CD4-positive, alpha-beta T cell treated with Interleukin-15 for 1 hour (primary cell): Measurements from ENCODE around the gene UBE3B.
A peak's percentile ranks its signal among the peaks of the same experiment; 100 is the strongest.

Experiments used
- DNase-seq: peaks from one replicate; pipeline ENCODE4 v3.0.0-alpha.2; 2020

The UBE3B gene

DNA sequence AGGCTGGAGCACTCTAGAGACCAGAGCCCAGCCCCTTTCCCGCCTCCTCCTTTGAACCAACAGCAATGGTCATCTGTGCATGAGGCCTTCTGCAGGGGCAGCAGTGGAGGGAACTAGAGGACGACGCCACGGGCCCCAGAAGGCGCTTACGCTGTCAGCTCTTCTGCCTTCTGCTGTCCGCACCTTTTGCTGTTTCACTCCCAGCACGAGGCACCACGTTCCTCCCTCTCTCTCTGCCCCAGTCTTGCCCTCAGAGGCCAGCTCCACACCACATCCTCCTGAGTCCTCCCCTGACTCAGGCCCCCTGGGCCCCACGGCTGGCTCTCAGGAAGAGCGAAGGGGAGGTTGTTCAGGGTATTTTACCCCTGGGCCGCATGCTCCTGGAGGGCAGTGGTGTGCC is 80.4 kb downstream of the UBE3B start:
- no peak for DNase-seq

DNA sequence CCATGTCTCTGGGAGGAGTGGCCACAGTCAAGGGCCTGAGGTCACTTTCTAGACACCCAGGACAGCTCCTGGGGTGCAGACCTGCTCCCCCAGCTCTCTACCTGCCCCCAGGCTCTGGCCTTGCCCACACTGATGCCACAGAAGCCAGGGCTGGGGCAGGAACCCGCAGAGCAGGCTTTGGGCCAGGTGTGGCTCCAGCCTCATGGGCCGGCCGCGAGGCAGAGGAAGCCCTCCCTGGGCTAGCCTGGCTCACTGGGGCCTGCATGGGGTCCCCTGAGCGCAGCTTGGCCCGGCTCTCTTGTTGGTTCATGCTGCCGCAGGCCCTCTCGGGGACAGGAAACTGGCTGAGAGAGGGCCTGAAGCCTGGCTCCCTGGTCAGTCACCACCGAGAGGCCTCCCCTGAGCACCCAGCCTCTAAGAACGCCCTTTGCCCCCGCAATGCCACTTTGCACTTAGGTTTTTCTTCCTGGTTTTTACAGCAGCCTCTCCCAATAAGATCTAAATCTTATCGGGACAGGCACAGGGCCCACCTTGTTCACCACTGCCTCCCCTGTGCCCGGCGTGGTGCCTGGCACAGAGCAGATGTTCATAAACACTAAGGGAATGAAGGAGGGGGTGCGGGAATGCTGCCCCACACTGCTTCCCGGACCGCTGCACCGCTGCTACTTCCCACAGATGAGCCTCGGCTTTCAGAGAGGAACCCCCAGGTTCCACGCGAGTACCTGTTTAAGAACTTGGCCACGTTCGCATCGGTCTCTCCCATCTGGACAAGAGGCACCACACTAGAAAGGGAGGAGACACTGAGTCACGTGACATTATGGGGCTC is 81.2 kb downstream of the UBE3B start:
- DNase-seq, result no peak

DNA sequence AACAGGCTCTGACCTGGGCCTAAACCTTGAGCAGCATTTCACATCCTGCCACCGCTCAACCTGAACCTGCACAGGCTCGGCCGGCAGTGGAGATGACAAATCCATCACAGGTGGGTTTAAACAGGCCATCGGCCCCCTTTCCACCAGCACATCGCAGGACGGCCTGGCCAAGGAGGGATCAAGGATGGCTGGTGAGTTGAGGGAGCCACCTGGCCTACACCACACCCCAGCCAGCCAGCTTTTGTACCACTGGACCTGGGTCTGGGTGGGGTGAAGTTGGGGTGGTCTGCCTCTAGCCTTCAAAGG is 81.7 kb downstream of the UBE3B start:
- DNase-seq, result no peak

DNA sequence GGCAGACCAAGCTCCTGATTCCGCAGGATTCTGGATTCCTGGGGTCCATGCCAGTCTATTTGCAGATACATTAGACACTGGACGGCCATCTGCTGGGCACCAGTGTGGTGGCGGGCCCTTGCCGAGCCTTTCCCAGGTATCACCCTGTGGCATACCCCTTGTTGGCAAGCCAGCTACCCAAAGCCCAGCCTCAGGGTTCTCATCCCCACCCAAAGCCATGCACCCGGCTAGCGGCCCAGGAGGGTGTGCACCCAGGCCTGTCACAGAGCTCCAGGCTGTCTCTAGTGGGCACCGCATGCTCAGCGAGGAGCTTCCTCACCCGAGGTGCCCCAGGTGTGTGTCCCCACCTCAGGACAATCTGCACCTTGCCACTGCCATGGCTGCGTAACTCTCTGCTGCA is 82.2 kb downstream of the UBE3B start:
- DNase-seq, result no peak

DNA sequence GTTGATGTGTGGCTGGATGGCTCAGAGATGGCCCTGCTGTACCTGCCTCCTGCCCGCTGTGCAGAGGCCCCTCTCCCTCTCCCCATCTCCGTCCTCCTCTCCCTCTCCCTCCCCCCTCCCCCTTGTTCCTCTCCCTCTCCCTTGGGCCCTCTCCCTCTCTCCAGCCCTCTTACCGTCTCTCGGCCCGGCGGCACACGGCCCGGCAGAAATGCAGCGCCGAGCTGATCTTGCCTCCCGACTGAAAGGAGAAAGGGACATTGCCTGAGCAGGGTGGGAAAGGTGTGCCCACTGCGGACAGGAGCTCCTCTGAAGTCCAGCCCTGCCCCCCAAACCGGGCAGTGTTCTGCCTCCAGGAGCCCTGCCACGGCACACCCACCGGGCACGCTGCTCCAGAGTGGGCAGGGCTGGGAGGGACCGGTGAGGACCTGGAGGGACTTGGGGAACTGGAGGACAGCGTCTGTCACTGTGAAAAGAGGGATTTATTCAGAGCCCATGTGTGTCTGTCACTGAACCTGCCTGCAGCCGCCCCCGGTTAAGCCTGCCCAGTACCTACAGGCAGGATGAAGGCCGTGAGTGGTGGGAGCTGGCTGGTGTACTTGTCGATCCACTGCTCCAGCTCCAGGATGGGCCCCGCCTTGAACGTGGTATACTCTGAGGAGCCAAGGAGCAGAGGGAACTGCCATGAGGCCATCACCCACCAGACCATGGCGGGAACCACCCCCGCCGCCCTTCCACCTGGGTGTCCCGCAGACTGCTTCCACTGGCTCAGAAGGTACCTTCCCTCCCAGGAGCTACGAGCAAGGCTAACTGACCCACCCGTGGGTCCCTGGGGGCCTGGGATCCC is 83.7 kb downstream of the UBE3B start:
- no peak for DNase-seq

DNA sequence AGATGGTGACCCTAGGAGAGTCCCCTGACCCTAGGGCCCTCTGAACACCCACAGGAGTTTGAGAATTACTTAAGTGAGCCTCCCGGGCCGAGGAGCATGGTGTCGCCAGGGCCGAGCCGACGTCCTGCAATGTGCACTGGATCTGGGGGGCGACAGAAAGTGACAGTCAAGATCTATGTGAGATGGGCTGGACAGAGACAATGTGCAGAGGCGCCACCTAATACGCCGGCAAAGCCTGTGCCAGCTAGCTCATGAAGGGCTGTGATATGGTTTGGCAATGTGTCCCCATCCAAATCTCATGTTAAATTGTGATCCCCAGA is 84.2 kb downstream of the UBE3B start:
- no peak for DNase-seq

DNA sequence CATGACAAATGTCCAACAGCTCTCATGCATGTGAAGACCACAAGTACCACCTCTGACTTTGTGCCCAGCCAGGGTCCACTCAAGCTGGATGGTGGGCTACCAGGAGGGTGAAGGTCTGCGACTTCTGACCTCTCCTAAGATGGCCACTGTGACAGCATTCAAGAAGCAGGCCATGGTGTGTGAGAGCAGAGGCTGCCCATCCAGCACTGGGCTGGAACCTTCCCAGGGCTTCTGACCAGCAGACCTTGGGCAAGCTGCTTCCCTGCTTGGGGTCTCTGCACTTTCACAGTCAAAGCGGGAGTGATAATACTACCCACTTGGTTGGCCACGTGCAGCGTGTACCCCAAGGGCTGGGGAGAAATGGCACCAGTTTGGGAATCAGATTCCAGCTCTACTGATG is 85.4 kb downstream of the UBE3B start:
- DNase-seq, result no peak

DNA sequence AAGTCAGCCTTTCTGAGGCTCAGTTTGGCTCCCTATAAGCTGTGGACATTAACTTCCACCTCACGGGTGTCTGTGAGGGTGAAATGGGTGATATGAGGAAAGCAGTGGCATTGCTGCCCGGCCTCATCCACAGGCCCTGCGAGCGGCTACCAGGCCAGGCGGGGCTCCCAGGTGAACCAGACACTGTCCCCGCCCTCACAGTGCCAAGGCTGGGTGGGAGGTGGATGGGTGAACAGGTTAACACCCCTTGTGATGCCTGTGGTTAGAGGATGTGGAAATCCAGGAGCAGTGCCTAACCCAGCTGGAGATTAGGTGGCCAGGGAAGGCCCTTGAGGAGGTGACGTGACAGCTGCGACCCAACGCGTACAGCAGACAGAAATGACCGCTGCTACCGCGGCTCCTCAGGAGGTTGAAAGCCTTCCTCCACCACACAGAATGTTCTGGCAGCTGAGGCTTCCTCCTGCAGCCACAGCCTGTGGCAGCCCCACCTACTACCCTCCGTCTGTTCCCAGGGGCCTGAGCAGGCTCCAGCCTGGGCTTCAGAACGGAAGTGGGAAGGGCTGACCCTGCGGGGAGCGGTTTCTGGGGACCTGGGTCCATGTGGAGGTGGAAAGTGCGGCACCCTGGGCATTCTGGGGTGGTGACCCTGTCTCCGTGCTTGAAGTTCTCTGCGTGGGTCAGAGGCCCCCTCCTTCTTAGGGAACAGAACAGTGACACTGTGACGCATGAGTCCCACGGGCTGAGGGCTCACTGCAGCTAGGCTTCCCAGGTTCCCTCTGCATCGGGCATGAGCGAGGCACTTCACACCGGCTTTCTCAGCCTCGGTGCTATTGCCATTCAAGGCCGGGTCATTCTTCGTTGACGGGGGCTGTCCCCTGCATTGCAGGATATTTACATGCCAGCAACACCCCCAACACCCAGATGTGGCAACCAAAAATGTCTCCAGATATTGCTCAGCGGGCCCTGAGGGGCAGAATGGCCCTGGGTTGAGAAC is 86.2 kb downstream of the UBE3B start:
- no peak for DNase-seq

DNA sequence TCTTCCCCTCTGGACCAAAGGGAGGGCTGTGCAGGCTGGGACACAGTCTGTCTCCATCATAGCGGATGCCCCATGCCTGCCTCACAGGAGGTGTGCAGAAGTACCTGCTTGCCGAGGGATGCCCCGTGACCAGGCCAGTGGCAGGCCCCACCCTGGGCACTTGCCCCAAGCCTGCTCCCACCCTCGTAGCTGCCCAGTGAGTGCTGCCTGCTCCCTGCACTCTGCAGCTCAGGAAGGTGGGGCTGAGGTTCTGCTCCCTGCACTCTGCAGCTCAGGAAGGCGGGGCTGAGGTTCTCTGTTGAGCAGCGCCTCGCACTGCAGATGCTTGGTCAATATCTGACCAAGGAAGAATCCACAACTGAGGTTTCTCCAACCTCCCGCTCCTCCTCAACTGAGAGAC is 89.0 kb downstream of the UBE3B start:
- no peak for DNase-seq

DNA sequence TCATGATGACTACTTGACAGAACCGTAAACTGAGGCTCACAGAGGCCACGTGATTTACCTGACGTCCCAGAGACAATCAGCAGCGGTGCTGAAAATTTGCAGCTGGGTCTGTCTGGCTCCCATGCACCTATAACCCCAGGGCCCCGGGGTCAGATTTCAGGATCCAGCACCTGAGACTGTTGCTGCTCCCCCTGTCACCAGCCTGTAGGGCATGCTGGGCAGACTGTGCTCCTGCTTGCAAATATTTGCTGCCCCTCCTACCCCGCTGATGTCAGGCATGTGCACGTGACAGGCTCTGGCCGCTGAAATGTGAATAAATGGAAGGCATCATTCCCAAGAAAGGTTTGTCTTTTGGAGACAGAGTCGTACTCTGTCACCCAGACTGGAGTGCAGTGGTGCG is 89.9 kb downstream of the UBE3B start:
- DNase-seq, result no peak

DNA sequence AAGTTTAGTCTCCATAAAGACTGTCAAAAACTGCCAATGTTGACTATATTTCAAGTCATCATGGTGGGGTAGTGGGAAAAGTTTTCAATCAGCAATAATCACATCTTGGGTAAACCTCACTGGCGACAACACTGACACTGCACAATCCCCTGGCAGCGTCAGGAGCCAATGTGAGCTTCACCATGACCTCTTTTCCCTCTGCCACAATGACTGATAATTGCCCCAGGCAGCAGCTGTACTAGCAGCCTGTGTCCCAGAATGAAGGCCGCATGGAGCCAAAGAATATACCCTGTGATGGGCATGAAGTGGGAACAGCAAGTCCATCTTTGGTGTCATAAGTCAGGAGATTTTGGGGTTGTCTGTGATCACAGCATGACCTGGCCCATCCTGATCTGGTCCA is 90.5 kb downstream of the UBE3B start:
- no peak for DNase-seq

DNA sequence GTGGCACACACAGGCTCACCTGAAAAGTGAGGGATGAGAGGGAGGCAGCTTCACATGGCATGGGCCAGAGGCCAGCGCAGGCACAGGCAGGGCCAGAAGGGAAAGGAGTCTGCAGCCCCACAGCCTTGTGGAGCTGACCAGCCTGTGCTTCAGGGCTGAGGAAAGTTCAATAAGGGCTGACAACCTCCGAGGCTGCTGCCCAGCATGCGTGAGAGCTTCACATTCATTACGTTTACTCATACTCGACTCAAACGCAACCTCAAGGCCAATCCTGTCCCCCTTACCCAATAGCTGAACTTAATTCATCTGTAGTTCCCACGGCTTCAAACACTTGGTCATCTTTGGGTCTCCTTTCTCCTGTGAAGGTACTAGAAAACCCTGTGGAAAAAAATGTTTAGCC is 91.1 kb downstream of the UBE3B start:
- no peak for DNase-seq

DNA sequence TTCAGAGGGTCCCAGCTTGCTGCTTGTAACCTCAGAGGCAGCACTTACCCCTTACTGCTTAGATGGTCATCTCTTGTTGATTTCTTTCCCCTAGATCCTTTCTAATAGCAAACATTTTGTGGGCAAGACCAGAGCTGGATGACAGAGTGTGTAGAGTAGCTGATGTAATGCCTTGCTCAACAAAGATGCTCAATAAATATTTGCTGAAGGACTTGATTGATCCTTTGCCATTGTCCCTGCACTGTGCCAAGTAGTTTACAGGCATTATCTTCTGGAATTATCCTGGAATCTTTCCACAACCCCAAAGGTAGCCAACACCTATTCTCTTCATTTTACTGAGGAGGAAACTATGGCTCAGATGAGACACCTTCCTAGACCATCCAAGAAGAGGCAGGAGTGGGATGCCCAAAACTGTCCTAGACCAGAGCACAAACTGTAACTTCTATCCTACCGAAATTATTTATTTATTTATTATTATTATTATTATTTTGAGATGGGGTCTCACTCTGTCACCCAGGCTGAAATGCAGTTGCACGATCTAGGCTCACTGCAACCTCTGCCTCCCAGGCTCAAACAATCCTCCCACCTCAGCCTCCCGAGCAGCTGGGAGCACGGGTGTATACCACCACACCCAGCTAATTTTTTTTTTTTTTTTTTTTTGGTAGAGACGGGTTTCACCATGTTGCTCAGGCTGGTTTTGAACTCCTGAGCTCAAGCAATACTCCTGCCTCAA is 94.5 kb downstream of the UBE3B start:
- DNase-seq, result no peak

DNA sequence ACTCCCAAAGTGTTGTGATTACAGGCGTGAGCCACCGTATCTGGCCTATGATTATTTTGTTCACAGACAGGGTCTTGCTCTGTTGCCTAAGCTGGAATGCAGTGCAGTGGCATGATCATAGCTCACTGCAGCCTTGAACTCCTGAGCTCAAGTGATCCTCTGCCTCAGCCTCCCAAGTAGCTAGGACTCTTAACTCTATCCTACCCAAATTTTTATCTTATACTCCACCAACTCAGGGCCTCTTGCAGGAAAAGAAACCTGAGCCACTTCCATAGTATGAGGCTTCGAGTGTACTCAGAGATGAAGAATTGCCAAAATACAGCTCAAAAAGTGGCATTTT is 95.0 kb downstream of the UBE3B start:
- no peak for DNase-seq

DNA sequence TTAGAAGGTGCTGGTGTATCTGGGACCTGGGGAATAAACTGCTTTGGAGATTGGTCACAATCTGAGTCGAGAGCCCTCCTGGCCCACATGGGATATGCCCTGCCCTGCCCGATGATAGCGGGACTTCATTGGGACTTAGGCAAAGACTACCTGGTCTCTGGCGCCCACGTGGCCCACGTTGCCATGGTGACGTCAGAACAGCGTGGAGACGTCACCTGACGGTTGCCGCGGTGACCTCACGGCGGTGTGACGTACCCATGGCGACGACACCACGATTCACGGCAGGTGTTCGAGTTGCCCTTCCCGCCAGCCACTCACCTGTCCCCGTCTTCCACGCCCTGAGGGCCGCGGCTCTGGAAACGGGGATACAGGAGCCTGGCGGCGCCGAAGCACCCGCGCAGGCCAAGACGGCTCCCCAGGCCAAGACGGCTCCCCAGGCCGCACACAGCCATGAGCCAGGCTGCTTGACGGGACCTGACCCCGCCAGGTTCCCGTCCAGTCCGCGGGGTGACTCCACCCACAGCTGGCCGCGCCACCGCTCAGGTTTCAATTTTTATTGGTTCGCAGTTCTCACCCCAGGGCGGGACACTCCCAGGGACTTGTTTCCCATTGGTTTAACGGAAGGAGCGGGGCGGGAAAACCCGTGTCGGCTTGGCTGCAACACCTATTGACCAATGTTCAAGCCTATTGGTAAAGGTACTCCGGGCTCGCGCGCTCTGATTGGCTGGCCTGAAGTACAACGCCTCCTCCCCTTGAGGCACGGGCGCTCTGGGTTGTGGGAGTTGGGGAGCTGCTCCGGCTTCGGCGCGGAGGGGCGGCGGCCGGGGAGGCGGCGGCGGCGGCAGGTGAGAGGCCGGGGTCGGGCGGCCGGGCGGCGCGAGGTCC is 95.8 kb downstream of the UBE3B start, which contains the start of the genes MMAB and MVK:
Gene MMAB, minus strand, starts transcription at position 476 of the 885 bp plus-strand sequence. Its CDS starts 24 bp downstream, at position 452.
Gene MVK, plus strand, starts transcription at position 766 of the 885 bp plus-strand sequence. CDS start 1,029 bp downstream, outside the sequence.
- DNase-seq, result peak; percentile 99

DNA sequence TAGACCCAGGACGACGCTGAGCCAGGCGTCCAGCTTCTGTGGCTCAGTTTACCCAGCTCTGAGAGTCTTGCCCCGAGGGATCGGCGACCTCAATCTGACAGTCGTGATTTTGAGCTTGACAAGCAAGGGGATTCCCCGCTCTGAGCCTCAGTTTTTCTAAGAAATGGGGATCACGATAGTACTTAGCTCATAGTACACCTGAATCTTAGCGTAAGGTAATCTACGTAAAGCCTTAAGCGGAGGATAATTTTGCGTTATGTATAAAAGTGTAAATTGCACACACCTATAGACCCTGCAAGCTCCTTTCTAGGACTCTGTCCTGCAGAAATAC is 96.4 kb downstream of the UBE3B start:
- no peak for DNase-seq

DNA sequence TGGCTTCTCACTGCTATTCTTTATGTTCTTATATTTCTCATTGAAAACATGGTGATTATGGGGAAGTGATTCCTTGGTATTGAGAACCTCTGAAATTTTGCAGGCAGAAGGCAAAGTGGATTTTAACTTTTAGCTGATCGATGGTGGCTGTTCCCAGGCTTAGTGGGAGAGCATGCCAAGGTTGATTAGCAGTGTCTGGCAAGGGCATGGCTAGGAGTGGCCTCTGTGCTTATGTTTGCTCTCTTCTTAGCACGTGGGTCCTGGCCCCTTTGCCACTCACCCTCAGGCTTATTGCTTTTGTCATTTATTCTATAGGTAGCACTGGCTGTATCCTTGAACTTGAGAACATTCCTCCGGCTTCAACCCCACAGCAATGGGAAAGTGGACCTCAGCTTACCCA is 98.2 kb downstream of the UBE3B start:
- DNase-seq, result no peak

DNA sequence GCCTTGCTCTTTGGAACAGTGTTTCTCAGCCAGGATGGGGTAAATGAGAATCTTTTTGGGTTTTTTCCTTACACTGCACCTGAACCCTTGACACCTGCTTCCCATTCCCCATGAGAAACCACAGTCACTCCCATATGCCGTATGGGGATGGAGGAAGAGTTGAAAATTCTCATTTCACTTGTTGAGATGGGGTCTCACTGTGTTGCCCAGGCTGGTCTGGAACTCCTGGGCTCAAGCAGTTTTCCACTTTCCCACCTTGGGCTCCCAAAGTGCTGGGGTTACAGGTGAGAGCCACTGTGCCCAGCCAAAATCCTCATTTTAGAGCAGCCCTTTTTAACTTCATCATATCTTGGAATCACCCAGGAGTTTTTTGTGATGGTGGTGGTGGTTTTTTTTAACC is 99.9 kb downstream of the UBE3B start:
- no peak for DNase-seq

DNA sequence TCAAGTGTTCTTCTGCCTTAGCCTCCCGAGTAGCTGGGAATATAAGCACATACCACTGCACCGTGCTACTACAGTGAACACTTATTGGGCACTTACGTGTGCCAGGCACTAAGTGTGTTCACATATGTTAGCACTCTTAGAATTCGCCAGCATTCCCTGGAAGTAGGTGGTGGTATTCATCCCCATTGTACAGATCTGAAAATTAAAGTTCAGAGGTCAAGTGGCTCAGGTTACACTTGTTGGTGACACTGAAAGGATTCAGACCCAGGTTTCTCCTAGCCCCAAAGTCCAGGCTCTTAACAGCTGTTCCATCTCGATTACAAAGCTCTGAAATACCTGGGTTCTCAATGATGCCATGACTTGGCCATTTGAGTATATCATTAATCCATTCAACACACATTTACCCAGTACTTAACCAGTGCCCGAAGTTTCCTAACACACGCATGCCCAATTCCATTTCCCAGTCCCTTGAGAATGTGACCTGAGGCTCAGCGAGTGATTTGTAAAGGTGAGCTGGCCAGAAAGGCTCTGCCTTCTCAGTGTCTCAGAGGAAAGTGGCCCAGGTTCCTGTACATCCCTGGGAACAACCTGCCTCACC is 101.0 kb downstream of the UBE3B start:
- DNase-seq, result no peak

DNA sequence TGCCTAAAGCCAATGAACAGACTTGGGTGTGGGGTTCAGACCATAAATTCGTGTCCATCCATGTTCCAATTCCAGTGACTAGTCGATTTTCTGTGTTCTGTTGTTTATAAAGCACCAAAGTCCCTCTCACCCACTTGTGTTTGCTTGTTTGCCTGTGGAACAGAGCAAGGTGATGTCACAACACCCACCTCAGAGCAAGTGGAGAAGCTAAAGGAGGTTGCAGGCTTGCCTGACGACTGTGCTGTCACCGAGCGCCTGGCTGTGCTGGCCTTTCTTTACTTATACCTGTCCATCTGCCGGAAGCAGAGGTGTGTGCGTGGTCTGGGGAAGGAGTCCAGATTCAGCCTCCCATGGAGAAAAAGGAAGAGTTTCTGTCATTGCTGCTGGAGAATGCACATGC is 102.2 kb downstream of the UBE3B start:
- DNase-seq, result no peak

DNA sequence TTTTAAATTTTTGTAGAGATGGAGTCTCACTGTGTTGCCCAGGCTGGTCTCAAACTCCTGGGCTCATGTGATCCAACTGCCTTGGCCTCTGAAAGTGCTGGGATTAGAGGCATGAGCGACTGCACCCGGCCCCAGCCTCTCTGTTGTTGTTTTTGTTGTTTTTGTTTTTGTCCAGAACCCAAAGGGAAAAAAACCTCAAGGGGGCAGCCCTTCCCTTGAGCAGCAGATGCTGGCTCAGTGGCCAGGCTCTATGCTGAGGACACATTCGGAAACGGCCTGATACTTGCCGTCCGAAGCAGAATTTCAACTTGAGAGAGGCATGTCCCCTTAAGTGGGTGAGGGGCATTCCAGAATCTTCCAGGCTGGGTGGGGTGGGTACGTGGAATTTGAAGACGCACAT is 102.8 kb downstream of the UBE3B start:
- no peak for DNase-seq
